HFFc6 (cell line): ENCODE measurements around the gene VCL. TPM values are rescaled to one million over a fixed set of nuclear protein-coding genes. Genes with fewer than 3 reads are reported as not detected.

ENCODE experiments used
- DNase-seq: peaks from one replicate; pipeline ENCODE4 v3.0.0-alpha.2; 2018
- H3K27ac Mint-ChIP-seq: 2 replicates; pipeline ENCODE4 v1.8.0; 2020; ENCODE audit warnings: mild to moderate bottlenecking, mixed read lengths
- H3K27me3 Mint-ChIP-seq: 2 replicates; pipeline ENCODE4 v1.8.0; 2021; ENCODE audit warnings: mild to moderate bottlenecking, moderate library complexity, mixed read lengths; ENCODE audit not compliant: insufficient read depth
- H3K36me3 Mint-ChIP-seq: 2 replicates; pipeline ENCODE4 v1.8.0; 2021; ENCODE audit warnings: low read depth, mixed read lengths
- H3K4me1 Mint-ChIP-seq: 2 replicates; pipeline ENCODE4 v1.8.0; 2020; ENCODE audit warnings: low read depth, mixed read lengths
- H3K4me3 Mint-ChIP-seq: 2 replicates; pipeline ENCODE4 v1.8.0; 2020; ENCODE audit warnings: mild to moderate bottlenecking, moderate library complexity, mixed read lengths
- H3K9me3 Mint-ChIP-seq: 2 replicates; pipeline ENCODE4 v1.8.0; 2020; ENCODE audit warnings: mild to moderate bottlenecking, mixed read lengths
- CTCF ChIP-seq: fragments of 200-600 bp; sonication (generic); IDR thresholded peaks from 2 replicates; pipeline ENCODE4 v1.5.0; 2021; ENCODE audit warnings: antibody characterized with exemption, mild to moderate bottlenecking
- long read RNA-seq: library from polyadenylated mRNA; unstranded; transcript quantifications from one replicate; pipeline ENCODE4 v2.0.0, GENCODE V29; 2019
- total RNA-seq, 6 experiments: library from RNA; stranded (reverse); fragmentation: NEBNext Ultra II Directional; extraction: Animal tissue kit (Norgen Biotek cat#: 25700); gene quantifications; 2 replicates in 1 of 6; 3 replicates in 5 of 6; pipeline ENCODE4 v1.2.3, GENCODE V29; 2021

Gene VCL
- 100 to 1,000 TPM; 366 to 443 (median 406) TPM for total RNA-seq
- long read RNA-seq, full-length matches to known transcripts = 61 of 173 reads
- long read RNA-seq, partial matches to known transcripts = 34 of 173 reads
- long read RNA-seq, other reads (novel, unspliced or antisense) = 78 of 173 reads

GRCh38 chr10:73997787-73998622 is at the start of gene VCL:
TSS of gene VCL (plus strand) at chr10:73998116. CDS start at chr10:73998208, 92 bp downstream.
- Mint-ChIP-seq H3K27me3 (peaks cover 7% of the 10 kb centered on the region), H3K27ac (peak within 1 kb of the TSS; percentile 99), H3K4me3 (peak within 1 kb of the TSS; percentile 100), H3K9me3 (no peaks in the 10 kb centered on the region), H3K4me1 (peaks cover 56% of the 10 kb centered on the region), H3K36me3 (peaks cover 40% of the 10 kb centered on the region)
- no peak for TF ChIP-seq CTCF
- DNase-seq = peak; percentile 97

- Mint-ChIP-seq H3K27me3 (no peaks in the 10 kb centered on the region), H3K27ac (no peak overlapping the region), H3K9me3 (peaks cover 6% of the 10 kb centered on the region; the same call in 1 of the 2 replicates), H3K4me1 (peaks cover 25% of the 10 kb centered on the region), H3K4me3 (no peak overlapping the region), H3K36me3 (0 out of 2 replicates have a peak, but pooled peaks cover 5% of the 10 kb centered on the region)
- no peak for TF ChIP-seq CTCF
- no peak for DNase-seq
Observed at GRCh38 chr10:73948947-73949633, 48.8 kb upstream of the VCL start.

DNA sequence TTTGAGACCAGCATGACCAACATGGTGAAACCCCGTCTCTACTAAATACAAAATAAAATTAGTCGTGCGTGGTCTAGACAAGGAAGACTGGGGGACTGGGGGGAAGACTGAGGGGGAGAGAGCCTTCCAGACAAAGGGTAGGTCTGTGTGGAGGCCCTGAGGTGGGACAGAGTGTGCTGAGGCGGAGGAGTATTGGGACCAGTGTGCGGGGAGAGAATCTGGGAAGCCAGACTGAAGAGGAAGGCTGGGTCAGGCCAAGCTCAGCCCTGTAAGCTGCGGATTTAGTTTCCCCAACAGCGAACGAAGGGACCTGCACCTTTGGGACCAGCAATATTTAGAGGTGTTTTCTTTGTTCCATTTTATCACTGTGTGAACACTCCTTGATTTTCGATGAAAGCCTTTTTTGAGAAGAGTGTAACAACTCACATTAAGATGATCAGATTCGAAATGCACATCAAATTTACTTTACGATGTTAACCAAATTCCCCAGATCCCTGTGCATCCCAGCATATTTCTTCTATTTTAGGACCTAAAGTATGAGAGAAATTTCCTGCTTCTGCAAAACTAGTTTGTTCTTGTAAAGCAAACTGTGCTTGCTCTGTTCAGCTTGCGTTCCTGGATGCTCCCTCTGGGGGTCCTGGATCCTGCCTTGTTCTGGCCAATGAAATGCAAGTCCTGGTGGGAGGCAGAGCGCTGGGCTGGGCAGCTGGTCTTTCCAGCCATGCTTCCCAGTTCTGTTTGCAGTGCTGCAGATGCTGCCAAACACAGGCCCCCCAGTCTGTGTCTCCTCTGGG is 47.6 kb upstream of the VCL start:
- Mint-ChIP-seq H3K27me3 (no peaks in the 10 kb centered on the region), H3K9me3 (peaks cover 3% of the 10 kb centered on the region; the same call in 1 of the 2 replicates), H3K27ac (no peak overlapping the region), H3K4me3 (peak overlapping the region; percentile 26; the same call in 1 of the 2 replicates), H3K36me3 (0 out of 2 replicates have a peak, but pooled peaks cover 3% of the 10 kb centered on the region), H3K4me1 (peaks cover 25% of the 10 kb centered on the region)
- DNase-seq = no peak
- TF ChIP-seq CTCF = no peak

DNA sequence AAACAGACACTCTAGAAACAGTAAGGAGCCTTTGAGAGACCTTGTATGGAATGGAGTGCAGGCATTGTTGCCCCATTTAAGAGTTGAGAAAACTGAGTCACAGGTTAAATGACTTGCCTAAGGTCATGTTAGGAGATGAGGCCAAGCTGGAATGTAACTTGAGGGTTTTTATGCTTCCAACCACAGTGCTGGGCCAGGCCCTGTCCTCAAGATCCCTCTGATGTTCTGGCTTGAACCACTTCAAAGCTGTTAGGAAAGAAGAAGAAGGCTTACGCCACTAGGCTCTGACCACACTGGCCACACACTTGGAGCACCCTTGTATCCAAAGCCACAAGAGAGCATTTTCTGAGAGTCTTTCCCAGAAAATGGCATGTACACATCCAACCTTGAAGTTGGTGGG is 44.3 kb upstream of the VCL start:
- Mint-ChIP-seq H3K4me3 (no peak overlapping the region), H3K27me3 (peaks cover 1% of the 10 kb centered on the region; the same call in 1 of the 2 replicates), H3K4me1 (peaks cover 41% of the 10 kb centered on the region), H3K9me3 (no peaks in the 10 kb centered on the region), H3K36me3 (no peaks in the 10 kb centered on the region), H3K27ac (no peak overlapping the region)
- DNase-seq = no peak
- TF ChIP-seq CTCF = no peak

DNA sequence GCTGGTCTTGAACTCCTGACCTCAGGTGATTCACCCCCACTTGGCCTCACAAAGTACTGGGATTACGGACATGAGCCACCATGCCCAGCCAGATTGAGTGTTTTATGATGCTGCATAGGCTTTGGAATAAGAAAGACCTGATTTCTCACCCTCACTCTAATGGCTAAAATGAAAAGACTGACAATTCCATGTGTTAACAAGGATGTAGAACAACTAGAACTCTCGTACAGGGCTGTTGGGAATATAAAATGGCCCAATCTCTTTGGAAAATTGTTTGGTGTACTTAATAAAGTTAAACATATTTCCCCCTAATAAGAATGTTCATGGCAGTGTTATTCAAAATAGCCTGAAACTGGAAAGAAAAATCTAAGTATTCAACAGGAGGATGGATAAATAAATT is 43.2 kb upstream of the VCL start:
- no peaks in the 10 kb centered on the region for H3K9me3 Mint-ChIP-seq
- no peak overlapping the region for H3K4me3 Mint-ChIP-seq
- TF ChIP-seq CTCF = no peak
- no peak for DNase-seq
- H3K36me3 Mint-ChIP-seq = no peaks in the 10 kb centered on the region
- H3K27ac Mint-ChIP-seq = no peak overlapping the region
- peaks cover 1% of the 10 kb centered on the region; the same call in 1 of the 2 replicates for H3K27me3 Mint-ChIP-seq
- H3K4me1 Mint-ChIP-seq = peaks cover 49% of the 10 kb centered on the region
